ENCODE data around the gene CD160. TPM values are rescaled to one million over a fixed set of nuclear protein-coding genes. Genes with fewer than 3 reads are reported as not detected.

Gene CD160
- total and polyA plus RNA-seq, 2 of the 13 experiments (the other 11 are each of a cell fraction or from before 2014, with no cell fraction given): 0.09 TPM; not detected in 1

DNA sequence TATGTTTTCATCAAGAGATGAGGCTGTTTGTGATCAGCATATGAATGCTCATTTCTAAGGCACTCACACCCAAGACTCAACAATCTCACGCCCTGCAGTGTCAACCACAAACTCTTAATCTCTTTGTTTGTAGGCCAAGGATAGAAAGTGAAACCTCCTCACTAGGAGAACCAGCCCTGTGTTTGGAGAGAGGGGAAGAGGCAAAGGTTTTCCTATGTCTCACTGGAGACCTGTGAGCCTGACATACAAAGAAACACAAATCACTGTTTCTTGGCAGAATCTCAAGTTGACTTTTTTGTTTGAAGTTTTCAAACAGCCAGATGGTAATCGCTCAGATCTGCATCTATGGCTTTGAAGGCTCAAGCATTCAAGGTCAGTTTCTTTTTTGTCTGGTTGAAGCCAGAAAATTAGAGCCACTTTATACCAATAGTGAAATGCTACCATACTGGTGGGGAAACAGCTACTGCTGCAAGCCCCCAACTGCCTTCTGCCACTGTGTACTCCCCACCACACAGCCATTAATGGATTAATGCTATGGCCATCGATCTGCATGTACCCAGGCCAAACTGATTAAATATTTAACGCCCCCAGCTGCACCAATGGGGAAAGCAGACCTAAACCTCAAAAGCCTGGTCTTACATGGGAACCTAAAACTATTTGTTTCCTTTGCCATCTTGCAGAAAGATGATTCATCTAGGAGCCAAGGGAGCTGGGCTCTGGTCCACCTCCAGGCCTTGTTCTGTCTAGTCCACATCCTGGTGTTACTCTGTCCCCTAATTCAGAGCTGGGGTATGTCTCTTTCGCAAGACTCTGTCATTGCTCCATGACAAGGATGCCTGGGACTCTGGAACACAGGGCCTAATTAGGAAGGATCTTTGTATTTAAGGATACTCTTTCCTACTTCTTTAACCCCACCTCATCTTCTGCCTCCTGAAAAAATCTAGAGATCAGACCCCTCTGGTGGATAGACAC, 28.4 kb upstream of the CD160 start:
- Histone ChIP-seq H3K36me3 (replicated peaks in 1 of 2; ENCODE audit: control insufficient read depth in 1 of 2, insufficient read depth in 2 of 2, low read length in 2 of 2) (peaks cover 5 to 27% of the 10 kb centered on the region in 2 experiments; a peak in 4 of 5 replicates), H3K27ac (ENCODE audit: extremely low read length, insufficient read depth, low read length) (peak overlapping the region; percentile 51), H2AFZ (ENCODE audit: low read length) (no peak overlapping the region), H3K4me2 (ENCODE audit: low read depth, low read length) (peak overlapping the region; percentile 45), H3K79me2 (ENCODE audit: insufficient read depth, low read length) (peaks cover 2% of the 10 kb centered on the region), H4K20me1 (ENCODE audit: insufficient read depth, low read length) (no peaks in the 10 kb centered on the region), H3K4me1 (ENCODE audit: insufficient read depth, low read length) (peaks cover 33% of the 10 kb centered on the region), H3K9me3 (ENCODE audit: low read length) (no peaks in the 10 kb centered on the region), H3K9ac (ENCODE audit: insufficient read depth, low read depth, low read length) (peak overlapping the region; percentile 1), H3K27me3 (ENCODE audit: control insufficient read depth in 1 of 2, insufficient read depth in 2 of 2, low read length in 2 of 2) (no peaks in the 10 kb centered on the region), H3K4me3 (replicated peaks in 1 of 3; ENCODE audit: insufficient read depth in 1 of 3, low read depth in 2 of 3, low read length in 3 of 3) (no peak overlapping the region; a peak in 1 of 6 replicates)
- in situ Hi-C loops (cut with HindIII; ENCODE audit: extremely low pct_ligation_motif_present, low pct_unique_long_range_greater_than_20kb) (no loop called here), intact Hi-C loops (cut with micrococcal nuclease; ENCODE audit: unreplicated experiment) (no loop called here)
- FAIRE-seq (peak; percentile 85), ATAC-seq (peak; percentile 53), DNase-seq (ENCODE audit: low spot score) (peak; percentile 54)
- TSS peak; percentile 13 for BruUV-seq (replicated peaks)
- ChIA-PET CTCF (ENCODE audit: low intra/inter-chr PET ratio, low total read pairs) (no interaction called here), POLR2A (interaction anchor here (1.1 to 5.3 kb wide), 4 partner anchors 12 to 24 kb away, joined by 4 to 45 read pairs (median 18); partner anchors contain the start of gene PDZK1)
- WGBS (ENCODE audit: low lambda C conversion rate): 50% methylated on average over 5 of the region's 5 CpGs
- TF ChIP-seq GFI1 (CRISPR knock-in tag; IDR thresholded peaks at IDR 0.05; ENCODE audit: borderline replicate concordance) (peak; percentile 92), HMG20B (CRISPR knock-in tag; conservative IDR thresholded peaks at IDR 0.05) (peak; percentile 72), LCORL (IDR thresholded peaks at IDR 0.05) (no peak), LCORL (CRISPR knock-in tag; IDR thresholded peaks at IDR 0.05) (0 out of 2 replicates have a peak, but pooled peaks have one; percentile 38), HCFC1 (IDR thresholded peaks at IDR 0.05; ENCODE audit: low read depth, low read length) (no peak), FOSL2 (CRISPR knock-in tag; IDR thresholded peaks at IDR 0.05) (peak; percentile 53), SPEN (CRISPR knock-in tag; IDR thresholded peaks at IDR 0.05; ENCODE audit: low read depth) (no peak), TEAD3 (CRISPR knock-in tag; optimal IDR thresholded peaks at IDR 0.05; ENCODE audit: borderline replicate concordance) (peak; percentile 10), CEBPG (CRISPR knock-in tag; IDR thresholded peaks at IDR 0.05) (peak; percentile 80), HMG20A (CRISPR knock-in tag; IDR thresholded peaks at IDR 0.05; ENCODE audit: borderline replicate concordance) (0 out of 2 replicates have a peak, but pooled peaks have one; percentile 62), ZNF121 (CRISPR knock-in tag; IDR thresholded peaks at IDR 0.05) (no peak), EP300 (IDR thresholded peaks at IDR 0.05; ENCODE audit: low read depth in 2 of 2, low read length in 2 of 2) (0 out of 4 replicates have a peak, but pooled peaks of 1 of the 2 experiments have one; percentile 31), EP300 (CRISPR knock-in tag; IDR thresholded peaks at IDR 0.05; ENCODE audit: borderline replicate concordance) (no peak), ZFX (CRISPR knock-in tag; IDR thresholded peaks at IDR 0.05; ENCODE audit: low read depth) (peak; percentile 21; the same call in 1 of the 2 replicates), CEBPB (IDR thresholded peaks at IDR 0.05; ENCODE audit: borderline replicate concordance, low read depth, low read length) (peak; percentile 80), SOX13 (IDR thresholded peaks at IDR 0.05) (no peak), SOX13 (CRISPR knock-in tag; conservative IDR thresholded peaks at IDR 0.05 in 1 of 2, IDR thresholded peaks at IDR 0.05 in 1 of 2) (peak in 1 of 2 experiments; percentile 34; a peak in 1 of 4 replicates), IKZF1 (IDR thresholded peaks at IDR 0.05) (no peak), SSRP1 (CRISPR knock-in tag; IDR thresholded peaks at IDR 0.05) (peak; percentile 86), BRCA1 (CRISPR knock-in tag; IDR thresholded peaks at IDR 0.05) (no peak), TCF7 (IDR thresholded peaks at IDR 0.05; ENCODE audit: low read depth) (peak; percentile 55)
- TF ChIP-seq, protein P1, sequence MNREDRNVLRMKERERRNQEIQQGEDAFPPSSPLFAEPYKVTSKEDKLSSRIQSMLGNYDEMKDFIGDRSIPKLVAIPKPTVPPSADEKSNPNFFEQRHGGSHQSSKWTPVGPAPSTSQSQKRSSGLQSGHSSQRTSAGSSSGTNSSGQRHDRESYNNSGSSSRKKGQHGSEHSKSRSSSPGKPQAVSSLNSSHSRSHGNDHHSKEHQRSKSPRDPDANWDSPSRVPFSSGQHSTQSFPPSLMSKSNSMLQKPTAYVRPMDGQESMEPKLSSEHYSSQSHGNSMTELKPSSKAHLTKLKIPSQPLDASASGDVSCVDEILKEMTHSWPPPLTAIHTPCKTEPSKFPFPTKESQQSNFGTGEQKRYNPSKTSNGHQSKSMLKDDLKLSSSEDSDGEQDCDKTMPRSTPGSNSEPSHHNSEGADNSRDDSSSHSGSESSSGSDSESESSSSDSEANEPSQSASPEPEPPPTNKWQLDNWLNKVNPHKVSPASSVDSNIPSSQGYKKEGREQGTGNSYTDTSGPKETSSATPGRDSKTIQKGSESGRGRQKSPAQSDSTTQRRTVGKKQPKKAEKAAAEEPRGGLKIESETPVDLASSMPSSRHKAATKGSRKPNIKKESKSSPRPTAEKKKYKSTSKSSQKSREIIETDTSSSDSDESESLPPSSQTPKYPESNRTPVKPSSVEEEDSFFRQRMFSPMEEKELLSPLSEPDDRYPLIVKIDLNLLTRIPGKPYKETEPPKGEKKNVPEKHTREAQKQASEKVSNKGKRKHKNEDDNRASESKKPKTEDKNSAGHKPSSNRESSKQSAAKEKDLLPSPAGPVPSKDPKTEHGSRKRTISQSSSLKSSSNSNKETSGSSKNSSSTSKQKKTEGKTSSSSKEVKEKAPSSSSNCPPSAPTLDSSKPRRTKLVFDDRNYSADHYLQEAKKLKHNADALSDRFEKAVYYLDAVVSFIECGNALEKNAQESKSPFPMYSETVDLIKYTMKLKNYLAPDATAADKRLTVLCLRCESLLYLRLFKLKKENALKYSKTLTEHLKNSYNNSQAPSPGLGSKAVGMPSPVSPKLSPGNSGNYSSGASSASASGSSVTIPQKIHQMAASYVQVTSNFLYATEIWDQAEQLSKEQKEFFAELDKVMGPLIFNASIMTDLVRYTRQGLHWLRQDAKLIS (CRISPR knock-in tag; IDR thresholded peaks at IDR 0.05): no peak
